OCI-LY7 (cell line): ENCODE measurements around the gene GALNT14. TPM values are rescaled to one million over a fixed set of nuclear protein-coding genes. Genes with fewer than 3 reads are reported as not detected.

Source experiments
- BruUV-seq: library from RNA; stranded (reverse); fragments of 400-500 nt; replicated peaks from 2 replicates; lab custom pipeline; 2021; lab: Mats Ljungman, UMichigan
- CTCF ChIA-PET: fragments of 300-600 bp; sonication (Branson Sonifier 250); formaldehyde crosslinking; loops from one replicate; lab custom pipeline; 2022; ENCODE audit warnings: antibody characterized with exemption; ENCODE audit not compliant: unreplicated experiment; lab: Charles Lee
- POLR2A ChIA-PET: fragments of 300-600 bp; sonication (Branson Sonifier 250); formaldehyde crosslinking; loops from one replicate; lab custom pipeline; 2022; ENCODE audit warnings: antibody characterized with exemption; lab: Charles Lee
- DNase-seq: peaks from one replicate; pipeline ENCODE4 v3.0.0-alpha.2; 2015; ENCODE audit warnings: low spot score
- H2AFZ ChIP-seq: fragments of 200-600 bp; sonication (generic), shearing (Covaris generic); 2 replicates; pipeline ENCODE4 v1.6.1; 2014; ENCODE audit warnings: mild to moderate bottlenecking, antibody characterized with exemption, low read length, moderate library complexity
- H3K27ac ChIP-seq: fragments of 200-600 bp; sonication (generic); 2 replicates; pipeline ENCODE4 v1.5.1; 2014; ENCODE audit warnings: mixed run types, low read depth, mild to moderate bottlenecking, moderate library complexity, low read length, inconsistent platforms; ENCODE audit not compliant: poor library complexity, severe bottlenecking
- H3K36me3 ChIP-seq: fragments of 200-600 bp; sonication (generic); 2 replicates; pipeline ENCODE4 v1.6.1; 2014; ENCODE audit warnings: mild to moderate bottlenecking, antibody characterized with exemption, low read length, moderate library complexity, mixed read lengths; ENCODE audit not compliant: insufficient read depth
- H3K4me1 ChIP-seq: fragments of 200-600 bp; sonication (generic); 2 replicates; pipeline ENCODE4 v1.5.1; 2014; ENCODE audit warnings: mild to moderate bottlenecking, low read length; ENCODE audit not compliant: insufficient read depth, poor library complexity, severe bottlenecking
- H3K4me2 ChIP-seq: fragments of 200-600 bp; sonication (generic); 2 replicates; pipeline ENCODE4 v1.6.1; 2014; ENCODE audit warnings: mild to moderate bottlenecking, low read length
- H3K4me3 ChIP-seq: fragments of 200-600 bp; sonication (generic); 2 replicates; pipeline ENCODE4 v1.5.1; 2014; ENCODE audit warnings: mild to moderate bottlenecking, low read depth, low read length; ENCODE audit not compliant: poor library complexity, severe bottlenecking
- H3K79me2 ChIP-seq: fragments of 200-600 bp; sonication (generic); 2 replicates; pipeline ENCODE4 v1.6.1; 2016; ENCODE audit warnings: low read depth, mild to moderate bottlenecking, low read length, moderate library complexity, mixed read lengths; ENCODE audit not compliant: insufficient read depth
- H3K9me2 ChIP-seq: fragments of 200-600 bp; sonication (generic); 2 replicates; pipeline ENCODE4 v1.6.1; 2016; ENCODE audit warnings: mild to moderate bottlenecking, low read length, mixed read lengths; ENCODE audit not compliant: insufficient read depth
- H3K9me3 ChIP-seq: fragments of 200-600 bp; sonication (generic); 2 replicates; pipeline ENCODE4 v1.6.1; 2014; ENCODE audit warnings: mild to moderate bottlenecking, mixed run types, low read length, mixed read lengths
- H4K20me1 ChIP-seq: fragments of 200-600 bp; sonication (generic); 2 replicates; pipeline ENCODE4 v1.6.1; 2014; ENCODE audit warnings: mild to moderate bottlenecking, antibody characterized with exemption, low read length, moderate library complexity, mixed read lengths; ENCODE audit not compliant: insufficient read depth
- EZH2phosphoT487 ChIP-seq: fragments of 200-600 bp; sonication (generic); IDR thresholded peaks from 2 replicates; pipeline ENCODE4 v1.6.1; 2018; ENCODE audit warnings: low read depth, borderline replicate concordance, mild to moderate bottlenecking, mixed run types, antibody characterized with exemption, low read length, moderate library complexity, mixed read lengths
- intact Hi-C: fragments of 100-400 bp; cut with micrococcal nuclease; formaldehyde crosslinking; loops from one replicate; pipeline ENCODE4 v1.10.0; 2022; ENCODE audit not compliant: unreplicated experiment
- total RNA-seq, 2 experiments: library from RNA; depleted of rRNA in 1 of 2; stranded (reverse); fragments of >200 nt in 1 of 2; shearing (Covaris generic) in 1 of 2; gene quantifications; 2 replicates each; pipeline ENCODE4 v1.2.3, GENCODE V29; 2014 to 2022
- TF ChIP-seq, protein P1 (sequence below): fragments of 200-600 bp; sonication (generic); conservative IDR thresholded peaks from 2 replicates; pipeline ENCODE4 v1.5.1; 2014; ENCODE audit warnings: mild to moderate bottlenecking, antibody characterized with exemption, low read length, moderate library complexity, mixed read lengths

GALNT14 gene
- total RNA-seq, 2 experiments from 2014 or later, result 14.8 to 25.6 TPM

GRCh38 chr2:31141443-31142085 lies 3.3 kb upstream of the GALNT14 start:
- DNase-seq, result no peak
- Histone ChIP-seq H3K9me3 (no peaks in the 10 kb centered on the region), H2AFZ (no peak overlapping the region), H3K4me1 (peaks cover 17% of the 10 kb centered on the region), H3K9me2 (no peaks in the 10 kb centered on the region), H3K4me3 (no peak overlapping the region), H3K36me3 (no peaks in the 10 kb centered on the region), H3K79me2 (peaks cover 8% of the 10 kb centered on the region; the same call in 1 of the 2 replicates), H3K27ac (no peak overlapping the region), H3K4me2 (no peak overlapping the region), H4K20me1 (peaks cover under 1% of the 10 kb centered on the region; the same call in 1 of the 2 replicates)
- no TSS peak for BruUV-seq
- intact Hi-C loops, result no loop called here
- CTCF ChIA-PET, result interaction anchor here (1.0 kb wide), 1 partner anchor 28 kb away, joined by 3 read pairs; no protein-coding TSS in a partner anchor
- no peak for TF ChIP-seq EZH2phosphoT487
- TF ChIP-seq, protein P1, sequence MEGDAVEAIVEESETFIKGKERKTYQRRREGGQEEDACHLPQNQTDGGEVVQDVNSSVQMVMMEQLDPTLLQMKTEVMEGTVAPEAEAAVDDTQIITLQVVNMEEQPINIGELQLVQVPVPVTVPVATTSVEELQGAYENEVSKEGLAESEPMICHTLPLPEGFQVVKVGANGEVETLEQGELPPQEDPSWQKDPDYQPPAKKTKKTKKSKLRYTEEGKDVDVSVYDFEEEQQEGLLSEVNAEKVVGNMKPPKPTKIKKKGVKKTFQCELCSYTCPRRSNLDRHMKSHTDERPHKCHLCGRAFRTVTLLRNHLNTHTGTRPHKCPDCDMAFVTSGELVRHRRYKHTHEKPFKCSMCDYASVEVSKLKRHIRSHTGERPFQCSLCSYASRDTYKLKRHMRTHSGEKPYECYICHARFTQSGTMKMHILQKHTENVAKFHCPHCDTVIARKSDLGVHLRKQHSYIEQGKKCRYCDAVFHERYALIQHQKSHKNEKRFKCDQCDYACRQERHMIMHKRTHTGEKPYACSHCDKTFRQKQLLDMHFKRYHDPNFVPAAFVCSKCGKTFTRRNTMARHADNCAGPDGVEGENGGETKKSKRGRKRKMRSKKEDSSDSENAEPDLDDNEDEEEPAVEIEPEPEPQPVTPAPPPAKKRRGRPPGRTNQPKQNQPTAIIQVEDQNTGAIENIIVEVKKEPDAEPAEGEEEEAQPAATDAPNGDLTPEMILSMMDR, result no peak
- POLR2A ChIA-PET, result interaction anchor here (0.6 to 1.4 kb wide), 4 partner anchors 10 to 1604 kb away, joined by 3 to 5 read pairs (median 4); no protein-coding TSS in a partner anchor

DNA sequence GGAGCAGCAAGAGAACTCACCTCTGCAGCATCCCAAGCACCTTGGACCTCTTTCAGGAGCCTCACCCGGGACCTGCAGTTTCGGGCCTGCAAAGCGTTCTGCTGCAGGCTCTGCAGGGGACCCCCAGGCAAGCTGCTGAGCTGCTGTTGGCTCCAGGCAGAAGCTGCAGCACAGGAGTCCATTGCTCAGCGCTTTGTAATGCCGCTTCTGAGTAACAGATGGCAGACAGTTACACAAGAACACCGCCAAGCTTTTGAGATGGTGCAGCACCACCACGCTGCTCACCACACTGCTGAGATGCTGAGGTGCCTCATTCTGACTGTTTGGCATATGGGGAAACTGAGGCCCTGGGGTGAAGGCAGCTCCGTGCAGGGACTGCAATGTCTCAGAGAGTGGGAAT lies 1.9 kb upstream of the GALNT14 start:
- CTCF ChIA-PET, result no interaction called here
- Histone ChIP-seq H3K4me2 (no peak overlapping the region), H3K4me1 (peaks cover 30% of the 10 kb centered on the region), H4K20me1 (peaks cover 8% of the 10 kb centered on the region; the same call in 1 of the 2 replicates), H2AFZ (no peak overlapping the region), H3K27ac (no peak overlapping the region), H3K9me2 (no peaks in the 10 kb centered on the region), H3K4me3 (no peak overlapping the region), H3K36me3 (peaks cover 2% of the 10 kb centered on the region), H3K9me3 (no peaks in the 10 kb centered on the region), H3K79me2 (peaks cover 22% of the 10 kb centered on the region; the same call in 1 of the 2 replicates)
- TF ChIP-seq, protein P1, result no peak
- TF ChIP-seq EZH2phosphoT487, result no peak
- POLR2A ChIA-PET, result interaction anchor here (1.4 kb wide), 1 partner anchor 276 kb away, joined by 3 read pairs; no protein-coding TSS in a partner anchor
- DNase-seq, result no peak
- no TSS peak for BruUV-seq
- intact Hi-C loops, result no loop called here

DNA sequence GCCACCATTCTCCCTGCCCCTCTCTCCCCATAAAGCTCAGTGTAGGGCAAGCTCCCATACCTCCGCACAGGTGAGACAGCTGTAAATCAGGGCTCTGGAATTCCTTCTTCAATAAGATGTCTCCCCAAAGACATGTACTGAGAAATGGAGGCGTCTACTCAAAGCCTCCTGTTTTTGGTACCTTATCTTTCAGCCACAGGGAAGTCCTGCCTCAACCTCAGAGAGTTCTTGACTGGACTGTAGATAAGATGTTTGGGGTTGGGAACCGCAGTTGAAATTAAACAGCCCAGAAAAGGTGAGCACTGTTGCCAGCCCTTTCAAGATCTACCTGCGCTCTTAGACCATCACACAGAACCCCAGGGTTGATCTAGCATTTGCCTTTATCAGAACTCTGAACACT lies 1.4 kb upstream of the GALNT14 start:
- ChIA-PET POLR2A (no interaction called here), CTCF (no interaction called here)
- no peak for DNase-seq
- BruUV-seq, result no TSS peak
- Histone ChIP-seq H3K9me3 (no peaks in the 10 kb centered on the region), H3K79me2 (peaks cover 27% of the 10 kb centered on the region; the same call in 1 of the 2 replicates), H3K4me3 (no peak overlapping the region), H3K9me2 (no peaks in the 10 kb centered on the region), H3K4me1 (peaks cover 30% of the 10 kb centered on the region), H3K4me2 (no peak overlapping the region), H4K20me1 (peaks cover 8% of the 10 kb centered on the region; the same call in 1 of the 2 replicates), H2AFZ (no peak overlapping the region), H3K27ac (no peak overlapping the region), H3K36me3 (peaks cover 4% of the 10 kb centered on the region)
- intact Hi-C loops, result loop anchor here (2.0 kb wide), 2 partner anchors 123 to 425 kb away; no protein-coding TSS in a partner anchor
- TF ChIP-seq, protein P1, result no peak
- TF ChIP-seq EZH2phosphoT487, result no peak
